Fibroblast of skin of left biceps (primary cell): ENCODE results near the gene SH3BP4.

Experiments used
- DNase-seq, 2 experiments: peaks; one replicate each; pipeline ENCODE4 v3.0.0-alpha.2; 2013; ENCODE audit warnings: low read depth in 2 of 2

SH3BP4 gene

GRCh38 chr2:234964631-234965461 is 13.0 kb downstream of the SH3BP4 start:
- DNase-seq: no peak

- DNase-seq: no peak
Measured at GRCh38 chr2:234966340-234966739, 14.5 kb downstream of the SH3BP4 start.

DNA sequence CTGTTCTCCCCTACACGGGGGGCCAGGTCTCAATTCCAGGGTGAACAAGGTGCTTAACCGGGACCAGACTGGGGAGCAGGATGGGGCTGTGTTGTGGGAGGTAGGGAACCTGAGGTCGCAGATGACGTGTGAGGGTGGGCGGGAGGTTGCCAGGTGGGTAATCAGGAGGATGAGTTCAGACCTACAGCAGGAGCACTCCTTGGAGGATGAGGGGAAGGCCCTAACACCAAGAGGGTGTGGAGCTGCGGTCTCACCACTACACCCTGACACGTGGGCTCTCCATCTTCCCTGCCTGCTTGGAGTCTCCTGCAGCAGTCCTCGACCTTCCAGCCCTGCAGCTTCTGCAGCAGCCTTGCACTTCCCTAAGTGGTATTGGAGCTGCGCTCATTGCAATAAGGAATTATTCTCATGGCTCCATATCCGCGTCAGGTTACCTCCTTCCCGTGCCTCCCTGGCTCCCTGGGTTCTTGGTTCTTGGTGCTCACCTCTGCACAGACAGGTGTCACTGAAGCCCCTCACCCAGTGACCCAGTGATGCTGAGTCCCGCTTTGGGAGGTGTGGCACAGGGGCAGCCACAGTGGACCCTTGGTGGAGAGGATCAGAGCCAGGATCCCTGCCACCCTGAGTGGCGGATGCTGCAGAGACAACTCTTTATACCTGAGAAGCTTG is 15.5 kb downstream of the SH3BP4 start:
- no peak for DNase-seq

- DNase-seq: no peak
Measured at GRCh38 chr2:234967870-234968208, 16.0 kb downstream of the SH3BP4 start.

DNA sequence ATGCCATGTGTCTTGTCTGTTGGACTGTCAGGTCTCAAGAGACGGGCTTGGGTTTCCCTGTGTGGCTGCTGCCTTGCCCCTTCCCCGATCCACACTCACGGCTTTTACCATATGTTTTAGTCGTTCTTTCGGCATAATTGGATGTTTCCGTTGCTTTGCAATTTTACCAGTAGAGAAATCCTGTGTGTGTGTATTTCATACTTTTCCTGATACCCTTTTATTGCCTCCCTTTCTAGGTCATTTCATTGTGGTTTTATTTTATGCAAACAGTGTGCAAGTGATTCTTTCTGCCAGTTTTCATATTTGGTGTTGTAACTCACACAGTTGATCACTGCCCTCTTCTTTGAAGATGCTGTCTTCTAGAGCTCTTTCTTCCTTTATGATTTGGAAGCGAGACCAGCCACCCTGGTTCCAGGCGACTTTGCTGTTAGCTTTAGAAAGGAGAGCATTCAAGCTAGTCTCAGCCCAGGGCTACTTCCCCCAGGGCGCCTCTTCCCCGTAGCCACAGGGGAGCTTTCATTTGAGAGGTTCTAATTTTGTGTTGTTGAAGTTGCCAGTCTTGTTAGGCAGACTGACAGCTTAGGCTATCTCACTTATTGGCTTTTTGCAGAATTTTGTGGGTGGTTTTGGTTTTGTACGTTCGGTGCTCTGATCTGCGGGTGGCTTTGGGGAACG is 17.0 kb downstream of the SH3BP4 start:
- no peak for DNase-seq

DNA sequence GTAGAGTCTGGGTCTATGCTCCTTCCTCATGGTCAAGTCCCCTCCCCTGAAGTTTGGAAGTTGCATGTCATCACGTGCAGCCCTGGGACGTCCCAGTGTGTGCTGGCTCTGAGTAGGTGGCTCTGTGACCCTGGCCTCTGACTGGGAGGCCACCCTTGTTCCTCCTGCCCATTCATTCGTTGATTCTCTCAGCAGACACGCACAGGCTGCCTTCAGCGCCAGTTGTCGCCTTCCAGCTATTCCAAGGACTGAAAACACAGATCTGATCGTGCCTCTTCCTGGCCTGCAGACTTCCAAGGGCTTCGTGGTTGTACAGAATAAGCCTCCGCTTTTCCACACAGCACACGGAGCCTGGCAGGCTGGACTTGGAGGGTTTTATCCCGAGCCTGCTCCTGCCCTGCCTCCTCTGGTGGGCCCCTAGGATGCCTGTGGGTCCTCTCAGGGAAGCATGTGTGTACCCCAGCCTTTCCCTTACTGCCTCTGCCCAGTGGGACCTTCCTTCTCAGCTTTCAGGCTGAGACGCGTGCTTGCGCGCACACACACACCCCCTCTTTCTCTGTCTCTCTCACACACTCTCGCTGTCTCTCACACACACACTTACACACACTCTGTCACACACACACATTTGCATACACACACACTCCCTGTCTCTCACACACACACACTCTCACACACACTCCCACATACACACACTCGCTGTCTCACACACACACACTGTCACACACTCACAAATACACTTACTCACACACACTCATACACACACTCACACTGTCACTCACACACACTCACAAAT is 17.7 kb downstream of the SH3BP4 start:
- no peak for DNase-seq

- no peak for DNase-seq
Measured at GRCh38 chr2:234970099-234970440, 18.3 kb downstream of the SH3BP4 start.

DNA sequence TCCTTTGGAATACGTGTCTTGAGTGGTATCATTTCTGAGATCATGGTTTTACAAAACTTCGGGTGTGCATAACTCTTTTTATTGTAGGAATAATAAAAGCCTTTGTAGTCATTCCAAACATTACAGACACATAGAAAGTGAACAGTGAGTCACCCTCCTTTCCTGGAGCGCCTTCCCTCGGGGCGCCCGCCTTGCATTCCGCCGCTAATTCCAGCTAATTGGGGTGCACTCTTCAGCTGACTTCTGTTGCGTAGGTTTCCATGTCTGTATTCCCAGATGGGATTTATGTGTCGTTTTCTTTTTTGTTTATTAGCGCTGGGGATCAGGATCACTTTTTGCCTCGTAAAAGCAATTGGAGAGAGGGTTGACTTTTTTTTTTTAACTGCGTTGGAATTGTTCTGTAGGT is 18.7 kb downstream of the SH3BP4 start:
- DNase-seq: peak; percentile 50

GRCh38 chr2:234971496-234971895 is 19.7 kb downstream of the SH3BP4 start:
- DNase-seq: no peak

- DNase-seq: no peak
Measured at GRCh38 chr2:234973008-234973407, 21.2 kb downstream of the SH3BP4 start.

DNA sequence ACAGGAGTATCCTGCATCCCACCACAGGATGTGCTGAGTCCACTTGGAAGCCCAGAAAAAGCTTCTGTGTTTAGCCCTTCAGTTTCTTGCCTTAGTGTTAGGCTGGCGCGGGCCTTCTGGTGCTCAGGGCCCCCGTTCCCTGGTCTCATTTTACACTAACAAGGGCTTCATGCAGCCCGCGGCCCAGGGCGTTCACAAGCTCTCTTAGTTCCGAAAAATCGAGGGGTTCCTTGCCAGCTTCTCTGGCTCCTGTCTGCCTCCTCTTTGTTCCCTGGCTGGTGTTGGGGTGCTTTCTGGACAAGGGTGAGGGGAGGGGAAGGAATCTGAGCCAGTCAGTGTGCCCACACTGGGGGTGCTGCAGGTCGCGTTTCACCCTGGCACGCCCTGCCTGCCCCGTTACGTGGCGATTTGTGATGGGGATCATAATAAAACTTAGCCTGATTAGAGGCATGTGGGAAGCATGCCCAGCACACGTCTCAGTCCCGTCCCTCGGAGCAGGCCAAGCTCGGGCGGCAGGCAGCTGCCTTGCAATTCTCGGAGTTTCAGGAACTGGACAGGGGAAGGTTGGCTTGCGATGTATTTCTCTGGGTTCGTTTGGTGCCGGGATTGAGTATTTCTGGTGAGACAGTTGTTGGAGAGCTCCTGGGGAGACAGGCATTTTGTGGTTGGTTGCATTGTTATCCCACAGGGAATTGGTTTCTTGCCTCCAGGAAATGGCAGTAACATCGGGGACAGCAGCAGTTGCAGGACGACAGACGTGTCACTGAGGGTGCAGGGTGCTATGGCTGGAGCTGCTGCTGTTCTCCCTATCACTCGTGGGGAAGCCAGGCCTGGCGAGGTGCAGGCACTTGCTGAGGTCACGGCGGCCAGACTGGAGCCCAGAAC is 22.9 kb downstream of the SH3BP4 start:
- DNase-seq: peak; percentile 47 to 49

- no peak for DNase-seq
Measured at GRCh38 chr2:234975611-234976010, 23.8 kb downstream of the SH3BP4 start.

DNA sequence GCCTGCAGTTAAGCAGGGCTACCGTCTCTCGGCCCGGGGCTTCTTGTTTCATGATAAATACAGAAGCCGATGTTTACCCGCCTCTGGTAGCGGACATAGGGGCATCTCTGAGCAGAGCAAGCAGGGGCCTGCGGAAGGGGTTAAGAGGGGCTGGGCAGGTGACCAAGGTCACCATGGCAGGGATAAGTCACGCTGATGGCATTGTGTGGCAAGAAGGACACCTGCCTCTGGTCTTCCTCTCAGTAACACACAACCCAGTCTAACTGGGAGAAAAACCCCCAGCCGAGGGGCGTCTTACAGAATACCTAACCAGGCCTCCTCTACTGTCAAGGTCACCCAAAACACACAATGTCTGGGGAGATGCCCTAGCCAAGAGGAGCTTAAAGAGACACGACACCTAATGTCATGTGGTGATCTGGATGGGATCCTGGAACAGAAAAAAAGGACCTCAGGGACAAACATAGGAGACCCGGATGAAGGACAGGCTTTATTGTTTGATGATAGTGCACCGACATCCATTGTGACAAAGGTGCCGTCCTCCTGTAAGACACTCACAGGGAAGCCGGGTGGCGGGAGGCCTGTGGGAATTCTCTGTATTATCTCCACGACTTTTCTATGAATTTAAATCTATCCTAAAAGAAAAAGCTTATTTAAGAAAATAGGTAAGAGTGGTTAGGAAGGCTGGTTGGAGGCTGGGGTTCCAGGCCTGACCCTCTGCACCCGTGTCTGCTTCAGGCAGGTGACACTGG is 24.8 kb downstream of the SH3BP4 start:
- DNase-seq: no peak

DNA sequence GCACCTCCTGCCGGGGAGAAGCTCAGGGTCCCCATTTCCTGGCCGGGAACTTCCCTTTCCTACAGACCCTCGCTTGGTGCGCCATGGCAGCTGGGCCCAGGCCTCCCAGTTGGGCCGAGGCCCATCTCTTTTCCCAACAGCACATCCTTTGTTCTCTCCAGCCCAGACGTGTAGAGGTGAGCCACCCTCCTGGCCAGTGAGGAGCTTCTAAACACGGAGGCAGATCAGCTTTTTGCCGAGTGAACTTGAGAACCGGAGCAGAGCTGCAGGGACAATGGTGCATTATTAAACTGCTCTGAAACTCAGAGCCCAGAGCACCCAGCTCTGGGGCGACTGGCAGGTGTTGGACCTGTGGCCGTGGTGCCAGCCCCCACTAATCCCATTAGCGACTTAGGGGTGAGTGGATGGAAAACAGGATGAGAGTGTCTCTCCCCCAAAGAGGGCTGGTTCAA is 25.4 kb downstream of the SH3BP4 start:
- no peak for DNase-seq

GRCh38 chr2:234978466-234979203 is 26.8 kb downstream of the SH3BP4 start:
- no peak for DNase-seq

- no peak for DNase-seq
Measured at GRCh38 chr2:234979204-234980167, 27.7 kb downstream of the SH3BP4 start.

GRCh38 chr2:234980451-234981187 is 28.8 kb downstream of the SH3BP4 start:
- no peak for DNase-seq
